Measurements from ENCODE around the gene LGR5.
"Not testable (repeated sequence)": the region's sequence is repeated elsewhere in the genome, so short reads cannot be mapped to it uniquely, and the experiment has no call there.

Gene LGR5

DNA sequence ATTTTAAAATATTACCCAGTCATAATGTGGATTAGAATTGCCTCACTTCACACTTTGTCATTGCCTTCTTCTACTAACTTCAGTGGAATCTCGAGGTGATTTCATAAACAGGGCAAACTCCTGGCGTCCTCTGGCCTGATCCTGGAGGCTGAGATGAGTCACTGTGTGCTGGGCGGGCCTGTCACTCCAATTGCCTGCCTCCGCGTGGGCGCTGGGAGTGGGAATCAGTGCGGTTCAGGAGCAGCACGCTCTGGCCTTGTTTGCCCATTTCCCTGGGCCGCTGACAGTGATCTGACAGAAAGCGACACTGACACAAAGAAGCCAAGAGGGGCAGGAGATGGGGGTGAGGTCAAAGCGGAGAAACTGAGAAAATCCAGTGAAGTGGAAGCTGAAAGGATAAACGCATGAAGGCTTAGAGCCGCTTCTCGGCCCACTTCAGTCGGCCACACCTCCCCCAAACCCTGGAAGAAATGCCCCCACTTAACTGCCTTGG is 29.7 kb downstream of the LGR5 start:
- peak in 1 of 10 donors; percentile 60 for DNase-seq
- intact Hi-C loops (cut with DNase I): no loop called here

DNA sequence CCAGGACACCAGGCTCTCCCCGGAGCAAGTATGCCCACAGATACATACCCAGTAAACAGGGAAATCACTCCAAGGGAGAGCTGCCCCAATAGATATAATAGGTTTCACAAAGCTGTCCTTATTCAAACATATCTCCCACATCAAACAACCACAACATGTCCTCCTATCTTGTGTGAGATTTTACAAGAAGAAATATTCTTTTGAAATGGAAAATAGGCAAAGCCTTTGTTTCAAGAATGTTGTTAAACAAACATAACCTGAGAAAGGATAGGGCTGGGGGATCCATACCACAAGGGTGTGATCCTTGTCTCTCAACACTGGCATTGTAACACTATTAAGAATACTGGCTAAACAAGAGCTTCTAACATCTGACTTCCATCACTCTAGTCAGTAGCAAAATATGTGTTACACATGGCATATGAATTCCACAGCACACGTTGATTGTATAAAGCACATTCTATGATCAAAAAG is 32.9 kb downstream of the LGR5 start:
- intact Hi-C loops (cut with DNase I): no loop called here
- no peak for DNase-seq

DNA sequence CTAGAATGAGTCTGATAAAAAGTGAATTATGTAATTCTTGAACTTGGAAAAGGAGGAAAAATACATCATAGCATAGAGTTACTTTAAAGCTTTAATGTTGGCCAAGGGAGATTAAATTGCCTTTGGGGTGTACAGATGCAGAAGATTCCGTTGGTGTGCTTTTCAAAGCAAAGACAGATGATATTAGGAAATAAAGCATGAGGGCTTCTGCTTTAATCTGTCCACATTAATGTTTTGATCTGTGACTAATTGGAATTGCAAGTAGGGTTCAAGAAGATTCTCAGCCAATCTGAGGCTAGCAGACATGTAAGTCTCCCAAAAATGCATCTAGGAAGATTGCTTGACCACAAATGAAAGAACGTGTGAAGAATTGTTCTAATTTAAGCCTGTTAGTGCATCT is 35.2 kb downstream of the LGR5 start:
- intact Hi-C loops (cut with DNase I): no loop called here

DNA sequence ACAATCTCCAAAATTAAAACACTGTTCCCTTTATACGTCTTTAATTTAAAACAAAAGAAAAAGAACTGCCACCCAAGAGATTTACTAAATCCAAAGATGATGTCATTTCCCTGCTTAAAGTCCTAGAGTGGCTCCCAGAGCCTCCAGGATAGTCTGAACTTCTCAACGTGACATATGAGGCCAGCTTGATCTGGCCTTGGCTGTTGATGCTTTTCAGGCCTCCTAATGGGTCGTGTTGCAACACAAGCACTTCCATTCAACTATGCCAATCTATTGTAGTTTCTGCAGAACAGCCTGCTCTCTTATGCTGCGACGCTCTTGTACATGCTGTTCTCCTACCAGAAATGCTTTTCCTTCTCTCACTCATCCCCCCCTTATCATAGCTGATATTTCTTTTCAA is 35.7 kb downstream of the LGR5 start:
- intact Hi-C loops (cut with DNase I): no loop called here
- DNase-seq: peak in 2 of 10 donors; percentile 25 to 28

More for the DNA sequence above, 35.2 kb downstream of the LGR5 start:
- no peak for DNase-seq

DNA sequence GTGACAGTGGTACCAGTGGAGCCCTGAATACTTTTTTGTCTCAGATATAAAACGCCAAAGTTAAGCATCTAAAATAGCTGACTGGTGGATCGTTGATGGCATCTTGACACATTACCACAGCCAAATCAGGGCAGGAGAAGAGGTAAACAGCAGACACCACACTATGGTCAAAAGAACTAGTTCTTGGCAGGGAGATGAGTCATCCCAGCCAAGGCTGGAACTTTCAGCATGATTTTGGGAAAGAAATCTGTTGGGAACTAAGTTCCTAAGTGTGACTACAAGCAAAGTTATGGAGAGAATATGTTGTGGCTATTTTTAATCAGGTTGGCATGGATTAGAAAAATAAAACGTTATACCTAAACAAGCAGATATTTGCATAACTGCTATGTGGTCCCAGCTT is 36.9 kb downstream of the LGR5 start:
- intact Hi-C loops (cut with DNase I): no loop called here
- no peak for DNase-seq

DNA sequence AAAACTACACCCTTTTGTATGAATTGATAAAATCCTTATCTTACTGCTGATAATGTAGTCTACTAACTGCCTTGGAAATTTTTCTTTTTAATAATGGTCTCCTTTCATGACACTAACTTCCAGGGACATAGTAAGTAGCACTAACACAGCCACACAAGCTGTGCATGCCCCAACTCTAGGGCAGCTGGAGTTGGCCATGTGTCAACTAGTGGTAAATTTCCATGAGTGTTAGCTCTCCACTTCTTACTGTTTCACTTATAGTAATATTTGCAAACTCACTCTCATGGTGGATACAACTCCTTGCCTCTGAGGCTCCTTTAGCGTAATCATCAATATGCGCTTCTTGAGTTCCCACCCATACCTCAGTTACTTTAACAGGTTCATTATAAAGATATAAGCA is 38.0 kb downstream of the LGR5 start:
- intact Hi-C loops (cut with DNase I): no loop called here
- DNase-seq: no peak

DNA sequence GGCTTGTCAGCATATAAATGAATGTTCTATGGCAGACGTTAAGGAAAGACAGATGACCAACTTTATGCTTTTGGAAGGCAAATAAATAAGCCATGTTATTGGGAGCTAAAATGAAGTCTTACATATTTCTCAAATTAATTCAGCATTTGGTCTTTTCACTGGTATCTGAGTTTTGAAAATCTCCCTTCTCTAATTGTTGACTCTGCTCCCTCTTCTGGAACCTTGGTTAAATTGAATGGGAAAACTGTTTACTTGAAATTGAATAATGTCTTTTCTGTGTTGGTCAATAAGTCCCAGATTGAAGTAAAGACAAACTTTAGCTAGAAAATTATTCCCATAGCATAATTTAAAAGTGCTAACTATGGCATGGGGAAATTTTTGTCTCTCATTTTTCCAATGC is 38.7 kb downstream of the LGR5 start:
- DNase-seq: no peak
- intact Hi-C loops (cut with DNase I): no loop called here

DNA sequence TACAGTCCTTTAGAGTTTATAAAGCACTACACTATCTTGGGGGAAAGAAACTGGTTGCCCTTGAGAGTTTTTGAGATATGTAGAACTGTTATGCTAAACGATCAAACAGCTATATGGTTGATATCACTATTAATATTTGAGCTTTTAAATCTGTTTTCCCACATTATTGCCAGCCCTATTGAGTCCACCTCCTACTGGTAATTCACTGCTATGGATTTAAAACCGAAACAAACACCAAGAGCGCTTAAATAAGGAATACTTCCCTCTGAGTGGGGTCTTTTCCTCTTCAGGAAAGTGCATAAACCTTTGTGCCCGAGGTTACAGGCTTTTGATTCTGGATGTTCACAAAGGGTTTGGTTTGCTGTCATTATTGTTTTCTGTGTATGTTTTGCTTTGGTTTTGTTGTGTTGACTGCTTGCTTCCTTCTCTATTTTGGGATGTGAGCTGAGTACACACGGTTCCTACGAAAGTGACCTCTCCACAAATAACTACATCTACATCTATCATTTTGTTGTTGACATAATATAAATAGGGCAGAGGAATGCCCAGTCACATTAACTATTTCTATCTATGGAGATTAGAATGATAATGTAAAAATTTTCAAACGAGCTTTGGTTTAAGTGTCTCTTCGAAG is 44.8 kb downstream of the LGR5 start:
- intact Hi-C loops (cut with DNase I): no loop called here
- DNase-seq: no peak

DNA sequence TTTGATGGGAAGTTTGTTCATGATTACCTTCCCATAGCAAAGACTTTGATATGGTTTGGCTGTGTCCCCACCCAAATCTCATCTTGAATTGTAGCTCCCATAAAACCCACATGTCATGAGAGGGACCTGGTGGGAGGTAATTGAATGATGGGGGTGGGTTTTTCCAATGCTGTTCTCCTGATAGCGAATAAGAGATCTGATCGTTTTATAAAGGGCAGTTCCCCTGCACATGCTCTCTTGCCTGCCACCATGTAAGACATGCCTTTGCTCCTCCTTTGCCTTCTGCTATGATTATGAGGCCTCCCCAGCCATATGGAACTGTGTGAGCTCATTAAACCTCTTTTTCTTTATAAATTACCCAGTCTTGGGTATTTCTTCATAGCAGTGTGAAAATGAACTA is 51.2 kb downstream of the LGR5 start:
- DNase-seq; intact Hi-C loops (cut with DNase I): not testable (repeated sequence)

DNA sequence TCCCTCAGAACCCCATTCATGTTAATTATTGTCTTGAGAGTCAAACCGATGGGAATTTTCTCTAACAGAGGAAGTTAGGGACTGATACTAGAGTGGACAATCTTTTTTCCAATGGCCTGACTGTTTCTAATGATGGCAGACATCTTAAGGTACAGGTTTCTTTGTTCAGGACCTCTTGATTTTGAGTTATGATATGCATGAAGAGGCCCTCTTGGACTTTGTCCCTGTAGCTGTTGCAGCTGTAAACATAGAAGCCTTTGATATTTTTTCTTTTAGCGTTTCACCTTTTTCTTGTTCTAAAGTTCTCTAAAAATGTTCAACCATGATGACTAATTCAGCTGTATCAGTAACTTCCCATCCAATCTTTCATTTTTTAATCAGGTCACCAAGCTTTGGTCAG is 53.0 kb downstream of the LGR5 start:
- intact Hi-C loops (cut with DNase I): no loop called here

DNA sequence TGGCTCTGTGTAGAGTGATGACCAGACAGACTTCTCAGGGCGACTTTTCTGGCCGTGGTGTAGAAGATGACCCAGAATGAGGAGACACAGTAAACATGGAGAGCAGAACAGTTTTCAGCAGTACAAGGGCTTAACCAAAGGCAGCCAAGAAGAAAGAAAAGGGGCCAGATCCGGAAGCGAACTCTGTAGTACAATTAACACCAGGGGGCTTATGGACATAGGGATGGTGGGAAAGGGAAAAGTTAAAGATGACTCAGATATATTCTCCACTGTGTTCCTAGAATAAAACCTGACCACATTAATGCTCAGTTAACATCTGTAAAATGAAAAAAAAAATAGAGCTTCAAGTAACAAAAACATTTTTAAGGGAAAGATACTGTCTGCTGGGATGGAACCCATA is 60.2 kb downstream of the LGR5 start:
- DNase-seq: no peak
- intact Hi-C loops (cut with DNase I): no loop called here

More for the DNA sequence above, 53.0 kb downstream of the LGR5 start:
- no peak for DNase-seq

DNA sequence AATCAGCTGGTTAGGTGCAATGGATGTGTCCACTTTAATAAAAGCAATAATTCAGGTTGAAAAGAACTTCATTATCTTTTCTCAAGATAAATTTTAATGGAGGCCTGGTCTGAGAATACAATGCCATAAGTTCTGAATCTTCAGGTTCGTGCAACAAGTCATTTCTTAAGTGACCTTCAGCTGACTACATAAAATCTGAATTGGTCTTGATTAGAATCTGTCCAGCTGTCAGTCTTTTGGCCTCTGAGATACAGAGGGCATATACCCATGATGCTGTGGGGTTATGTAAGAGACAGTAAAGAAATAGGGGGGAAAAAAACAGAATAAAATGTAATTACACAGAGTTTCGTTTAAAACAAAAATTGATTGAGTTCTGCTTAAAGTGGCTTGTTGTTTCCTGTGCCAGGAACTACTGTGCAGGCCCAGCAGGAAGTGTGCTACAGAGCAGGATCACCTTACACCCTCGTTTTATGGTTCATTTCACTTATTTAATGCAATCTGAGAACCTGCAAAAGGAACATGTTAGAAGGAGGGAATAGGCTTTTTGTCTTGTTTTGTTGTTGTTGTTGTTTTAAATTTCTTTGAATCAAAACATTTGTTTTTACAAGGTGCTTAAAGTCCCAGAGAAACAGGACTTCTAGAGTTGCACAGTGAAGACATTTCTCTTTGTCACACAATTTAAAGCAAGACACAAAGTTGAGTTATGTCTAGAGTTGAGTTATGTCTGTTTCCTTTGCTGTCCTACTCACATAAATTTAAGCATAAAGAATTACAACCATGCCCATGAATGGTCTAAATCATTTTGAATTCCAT is 64.2 kb downstream of the LGR5 start:
- intact Hi-C loops (cut with DNase I): no loop called here
- DNase-seq: no peak

DNA sequence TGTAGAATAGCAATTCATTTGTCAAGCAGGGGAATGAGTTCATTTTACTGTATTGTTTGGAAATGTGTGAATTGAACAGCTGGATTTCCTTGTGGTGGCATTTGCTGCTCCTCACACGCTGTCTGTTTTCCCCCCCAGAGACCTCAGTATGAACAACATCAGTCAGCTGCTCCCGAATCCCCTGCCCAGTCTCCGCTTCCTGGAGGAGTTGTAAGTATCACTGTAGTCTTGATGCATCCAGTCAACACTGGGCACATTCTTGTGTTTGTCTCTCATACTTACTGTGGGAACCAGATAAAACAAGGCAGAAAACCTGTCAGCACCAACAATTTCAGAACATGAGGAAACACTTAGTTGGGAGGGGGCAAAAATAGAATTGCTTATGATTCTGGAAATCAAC is 64.9 kb downstream of the LGR5 start:
- DNase-seq: no peak
- intact Hi-C loops (cut with DNase I): no loop called here

DNA sequence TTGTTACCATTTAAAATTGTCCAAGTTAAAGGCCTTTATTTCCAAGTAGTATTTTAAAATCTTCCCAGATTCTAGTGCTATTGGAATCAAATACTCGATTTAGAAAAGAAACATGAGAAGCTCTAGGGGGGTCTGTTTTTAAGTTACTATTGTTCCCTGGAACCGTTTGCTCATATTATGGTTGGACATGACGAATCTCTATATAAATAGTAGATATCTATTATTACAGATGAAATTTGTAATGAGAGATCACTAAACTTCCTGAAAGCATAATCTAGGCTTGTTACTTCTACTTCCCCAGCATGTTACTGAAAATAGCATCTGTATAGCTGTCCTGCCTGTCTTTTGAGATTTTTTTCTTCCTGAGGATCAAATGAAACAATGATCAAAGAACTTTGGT is 70.1 kb downstream of the LGR5 start:
- intact Hi-C loops (cut with DNase I): no loop called here
- DNase-seq: no peak

DNA sequence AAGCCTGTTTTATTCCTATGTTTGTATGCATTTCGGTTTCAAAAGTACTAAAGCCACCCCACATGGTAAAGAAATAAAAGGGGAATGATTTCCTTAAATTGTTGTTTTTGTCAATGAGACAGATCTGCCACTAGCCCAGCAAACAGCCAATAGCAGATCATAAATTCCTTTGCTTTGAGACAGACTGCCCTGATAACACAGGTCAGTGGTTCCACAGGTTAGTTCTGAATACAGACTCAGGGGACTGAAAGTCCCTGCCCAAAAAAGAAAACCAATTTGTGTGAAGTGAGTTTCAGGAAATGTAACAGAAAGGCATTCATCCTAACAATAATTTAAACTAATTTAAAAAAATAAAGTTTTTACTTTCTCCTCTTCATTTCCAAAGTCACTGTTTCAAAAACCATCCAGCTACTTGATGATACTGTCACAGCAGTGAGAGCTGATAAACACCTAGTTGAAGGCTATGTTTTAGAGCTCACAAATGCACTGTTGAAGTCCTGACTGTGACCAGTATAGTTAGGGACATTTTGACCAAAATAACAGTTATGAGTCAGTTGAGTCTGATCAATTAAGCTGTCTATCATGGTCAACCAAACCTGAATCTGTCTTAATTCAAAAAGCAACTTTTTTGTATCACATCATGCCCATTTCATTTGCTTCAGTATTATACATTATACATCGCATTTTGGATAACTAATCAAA is 77.7 kb downstream of the LGR5 start:
- intact Hi-C loops (cut with DNase I): no loop called here

DNA sequence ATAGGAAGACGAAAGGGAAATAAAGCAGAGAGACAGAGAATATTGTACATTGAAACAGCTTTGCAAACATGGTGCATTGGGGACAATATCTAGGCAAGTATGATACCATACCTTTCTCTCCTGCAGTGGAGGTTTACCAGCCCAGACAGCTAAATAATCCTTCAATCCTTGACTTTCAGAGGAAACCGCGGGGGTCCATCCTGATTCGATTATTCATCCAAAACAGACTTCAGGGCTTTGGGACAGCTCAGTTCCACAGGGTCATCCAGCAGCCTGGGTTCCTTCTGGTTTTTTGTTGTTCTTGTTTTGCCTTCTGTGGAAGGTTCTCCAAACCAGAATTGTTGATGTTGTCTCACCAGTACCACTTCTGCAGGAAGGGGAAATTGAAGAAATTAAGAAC is 81.5 kb downstream of the LGR5 start:
- intact Hi-C loops (cut with DNase I): no loop called here
- DNase-seq: no peak

More for the DNA sequence above, 77.7 kb downstream of the LGR5 start:
- no peak for DNase-seq

DNA sequence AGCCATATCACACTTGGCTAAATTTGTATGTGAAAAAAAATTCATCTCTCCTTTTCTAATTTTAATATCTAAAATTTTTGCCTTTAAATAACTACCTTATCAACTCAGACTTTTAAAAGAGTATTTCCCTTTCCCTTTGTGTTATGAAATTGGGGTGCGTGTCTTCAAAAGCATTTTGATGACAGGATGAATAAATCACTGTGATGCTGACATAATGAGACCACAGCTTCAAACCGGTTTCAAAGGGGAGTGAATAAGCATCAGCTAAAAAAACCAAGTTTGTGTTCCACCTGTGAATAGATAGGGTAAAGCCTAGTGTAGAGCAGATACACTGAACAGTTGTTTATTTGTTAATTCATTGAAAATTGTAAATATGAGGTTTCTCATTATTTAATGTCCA is 85.0 kb downstream of the LGR5 start:
- intact Hi-C loops (cut with DNase I): no loop called here

DNA sequence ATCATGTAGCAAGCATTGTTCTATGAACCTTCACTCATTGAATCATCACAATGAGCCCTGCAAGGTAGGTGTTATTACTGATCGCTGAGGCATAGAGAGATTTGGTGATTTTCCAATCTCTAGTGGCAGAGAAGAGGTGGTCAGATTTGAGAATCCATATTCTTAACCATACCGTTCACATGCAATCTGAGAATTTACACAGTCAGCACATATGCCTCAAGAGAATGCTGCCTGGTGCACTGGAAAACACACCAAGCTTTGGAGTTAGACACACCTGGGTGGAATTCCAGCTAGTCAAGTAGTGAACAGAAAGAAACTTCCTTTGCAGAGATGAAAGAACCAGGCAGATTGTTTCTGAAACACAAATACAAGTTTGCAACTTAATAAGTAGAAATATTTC is 94.1 kb downstream of the LGR5 start:
- intact Hi-C loops (cut with DNase I): no loop called here
- DNase-seq: no peak

More for the DNA sequence above, 85.0 kb downstream of the LGR5 start:
- no peak for DNase-seq

DNA sequence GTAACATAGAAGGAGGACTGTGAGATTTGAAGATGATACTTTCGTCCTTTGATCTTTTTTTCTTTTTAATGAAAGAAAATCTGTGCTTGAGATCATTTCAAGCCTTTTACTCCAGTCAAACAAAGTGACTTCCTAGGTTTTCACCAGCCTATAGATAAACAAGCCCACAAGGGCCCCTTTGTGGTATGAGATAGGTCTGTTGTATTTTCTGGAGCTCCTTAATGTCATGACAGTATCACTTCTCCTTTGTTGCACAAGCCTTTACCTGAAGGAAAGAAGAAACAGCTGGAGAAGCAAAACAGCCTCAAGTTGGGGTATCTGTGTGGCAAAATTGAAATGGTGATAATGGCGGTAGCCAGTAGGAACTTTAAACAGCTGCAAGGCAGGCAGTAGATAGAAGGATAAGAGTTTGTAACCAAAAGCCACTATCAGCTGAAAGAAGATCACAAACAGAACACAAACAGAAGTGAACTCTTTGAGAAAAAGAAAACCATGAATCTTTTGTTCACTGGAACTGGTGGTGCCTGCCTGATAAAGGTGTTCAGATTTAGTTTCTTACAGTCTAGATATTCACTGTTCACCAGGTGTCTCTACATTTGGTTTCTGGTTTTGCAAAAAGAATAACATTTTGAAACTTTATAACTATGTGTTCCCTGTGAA is 96.8 kb downstream of the LGR5 start:
- DNase-seq: no peak

DNA sequence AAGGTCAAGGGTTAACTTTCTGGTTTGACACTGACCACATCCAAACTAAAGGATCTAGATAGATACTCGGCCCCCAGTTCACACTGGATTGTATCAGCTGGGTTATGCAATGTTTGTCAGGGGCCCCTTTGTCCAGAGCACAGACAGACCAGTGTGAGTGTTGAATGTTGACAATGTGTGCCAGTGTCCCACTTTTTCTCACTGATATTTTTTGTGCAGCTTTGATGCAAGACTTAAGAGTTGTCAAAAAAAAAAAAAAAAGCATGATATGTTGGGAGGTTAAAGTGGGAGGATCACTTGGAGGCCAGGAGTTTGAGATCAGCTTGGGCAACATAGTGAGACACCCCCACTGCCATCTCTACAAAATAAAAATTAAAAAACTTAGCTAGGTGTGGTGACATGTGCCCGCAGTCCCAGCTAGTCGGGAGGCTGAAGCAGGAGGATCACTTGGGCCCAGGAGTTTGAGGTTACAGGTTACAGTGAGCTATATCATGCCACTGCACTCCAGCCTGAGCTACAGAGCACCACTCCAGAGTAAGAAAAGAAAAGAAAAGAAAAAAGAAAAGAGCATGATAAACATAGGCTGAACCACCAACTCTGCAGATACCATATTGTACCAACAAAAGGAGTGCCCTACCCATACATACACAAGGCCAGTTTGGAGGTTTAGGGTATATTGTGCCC is 97.5 kb downstream of the LGR5 start:
- intact Hi-C loops (cut with DNase I): no loop called here
- peak in 2 of 10 donors; percentile 4 to 14 for DNase-seq

More for the DNA sequence above, 96.8 kb downstream of the LGR5 start:
- intact Hi-C loops (cut with DNase I): no loop called here

All from posterior cingulate gyrus (tissue), 11 donors.